Right atrium auricular region (tissue), 2 donors: ENCODE data around the gene CLIP4. TPM values are rescaled to one million over a fixed set of nuclear protein-coding genes. Genes with fewer than 3 reads are reported as not detected.

Source experiments
- DNase-seq: peaks from one replicate; pipeline ENCODE4 v3.0.0-alpha.2; 2019; ENCODE audit warnings: low spot score
- H3K27ac ChIP-seq, 2 donors: fragments of 200-600 bp; sonication (generic); 1 replicate in 1 of 2; 2 replicates in 1 of 2; pipeline ENCODE4 v1.5.1; 2016 to 2019
- H3K27me3 ChIP-seq, 2 donors: fragments of 200-600 bp; sonication (generic); one replicate each; pipeline versions ENCODE4 v1.5.1 to v1.6.0; 2017 to 2019
- H3K36me3 ChIP-seq: fragments of 200-600 bp; sonication (generic); one replicate; pipeline ENCODE4 v1.5.1; 2016
- H3K4me1 ChIP-seq, 2 donors: fragments of 200-600 bp; sonication (generic); one replicate each; pipeline versions ENCODE4 v1.5.1 to v1.6.0; 2017 to 2019
- H3K4me3 ChIP-seq, 2 donors: fragments of 200-600 bp; sonication (generic); 1 replicate in 1 of 2; 2 replicates in 1 of 2; pipeline ENCODE4 v1.5.1; 2017 to 2019; ENCODE audit warnings: mild to moderate bottlenecking in 1 of 2, moderate library complexity in 1 of 2
- H3K9me3 ChIP-seq, 2 donors: fragments of 200-600 bp; sonication (generic); one replicate each; pipeline ENCODE4 v1.5.1; 2019
- CTCF ChIP-seq, 2 donors: fragments of 200-600 bp; sonication (generic); IDR thresholded peaks; one replicate each; pipeline ENCODE4 v1.5.1; 2019; ENCODE audit warnings: antibody characterized with exemption in 2 of 2
- total RNA-seq, 2 donors: library from RNA; depleted of rRNA; stranded (reverse); fragments of >200 nt; gene quantifications; one replicate each; pipeline ENCODE4 v1.1.0, GENCODE V29; 2016

The CLIP4 gene
- total RNA-seq, 2 donors from 2014 or later = 66.5 to 71.0 TPM

- Histone ChIP-seq H3K4me1 (no peaks in the 10 kb centered on the region), H3K36me3 (no peaks in the 10 kb centered on the region), H3K9me3 (no peaks in the 10 kb centered on the region), H3K27ac (no peak overlapping the region), H3K4me3 (no peak overlapping the region), H3K27me3 (no peaks in the 10 kb centered on the region)
- DNase-seq = no peak
- no peak for TF ChIP-seq CTCF (IDR thresholded peaks at IDR 0.05)
These were observed 118.2 kb downstream of the CLIP4 start for GRCh38 chr2:29233428-29233827.

- no peak for DNase-seq
- Histone ChIP-seq H3K4me3 (no peak overlapping the region), H3K27me3 (no peaks in the 10 kb centered on the region), H3K36me3 (no peaks in the 10 kb centered on the region), H3K4me1 (no peaks in the 10 kb centered on the region), H3K9me3 (no peaks in the 10 kb centered on the region), H3K27ac (no peak overlapping the region)
- TF ChIP-seq CTCF (IDR thresholded peaks at IDR 0.05) = no peak
These were observed 120.2 kb downstream of the CLIP4 start for GRCh38 chr2:29235411-29235810.

DNA sequence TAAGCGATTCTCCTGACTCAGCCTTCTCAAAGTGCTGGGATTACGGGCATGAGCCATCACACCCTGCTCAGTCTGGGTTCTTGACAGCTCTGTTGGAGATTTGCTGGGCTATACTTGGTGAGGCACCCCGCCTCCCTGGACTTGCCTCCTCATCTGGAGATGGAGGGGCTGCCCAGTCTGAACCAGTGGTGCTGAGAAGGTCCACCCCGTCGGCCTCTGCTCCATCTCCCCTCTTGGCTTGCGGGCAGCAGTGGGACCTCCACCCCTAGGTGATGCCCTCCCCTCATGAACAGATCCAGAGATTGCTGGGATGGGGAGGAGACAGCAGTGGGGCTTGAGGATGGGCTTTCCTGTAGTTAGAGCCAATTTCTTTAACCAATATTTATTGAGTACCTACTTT lies 120.9 kb downstream of the CLIP4 start:
- no peaks in the 10 kb centered on the region for H3K36me3 ChIP-seq
- no peaks in the 10 kb centered on the region for H3K4me1 ChIP-seq
- no peaks in the 10 kb centered on the region for H3K9me3 ChIP-seq
- H3K4me3 ChIP-seq = no peak overlapping the region
- no peak overlapping the region for H3K27ac ChIP-seq
- DNase-seq = no peak
- no peak for TF ChIP-seq CTCF (IDR thresholded peaks at IDR 0.05)
- H3K27me3 ChIP-seq = no peaks in the 10 kb centered on the region

DNA sequence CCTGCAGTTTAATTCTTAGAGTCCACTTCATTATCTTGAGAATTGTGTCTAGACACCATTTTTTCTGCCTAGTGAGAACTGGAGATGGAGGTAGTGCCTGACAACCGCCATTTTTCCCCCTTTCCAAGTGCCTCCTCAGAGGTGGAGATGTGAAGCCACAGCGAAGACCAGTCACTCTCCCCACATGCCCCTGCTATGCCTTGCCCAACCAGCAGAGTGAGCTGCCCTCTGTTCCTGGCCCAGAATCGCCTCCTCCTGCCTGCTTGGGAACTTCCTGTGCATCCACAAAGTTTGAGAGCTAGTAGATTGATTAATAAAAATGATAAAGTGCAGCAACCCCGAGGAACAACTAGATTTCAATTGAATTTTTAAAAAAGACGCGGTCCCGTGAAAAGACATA lies 123.3 kb downstream of the CLIP4 start:
- Histone ChIP-seq H3K4me3 (no peak overlapping the region), H3K27me3 (no peaks in the 10 kb centered on the region), H3K9me3 (no peaks in the 10 kb centered on the region), H3K27ac (no peak overlapping the region), H3K36me3 (no peaks in the 10 kb centered on the region), H3K4me1 (no peaks in the 10 kb centered on the region)
- peak in 1 of 2 donors; percentile 57 for TF ChIP-seq CTCF (IDR thresholded peaks at IDR 0.05)
- no peak for DNase-seq

Other genes with a start within 250 kb of the CLIP4 start
- 10 to 100 TPM in 1 of 2 donors, 1 to 10 TPM in 1; 7.0 to 16.2 TPM for gene TRMT61B, start 245.1 kb upstream of the CLIP4 start, total RNA-seq
- gene WDR43, start 220.7 kb upstream of the CLIP4 start, total RNA-seq = 10 to 100 TPM; 17.8 to 18.9 TPM
- gene TOGARAM2, start 134.1 kb upstream of the CLIP4 start, total RNA-seq = 1 to 10 TPM; 2.0 to 6.6 TPM
- gene PCARE, start 40.9 kb upstream of the CLIP4 start, total RNA-seq = 1 to 10 TPM in 1 of 2 donors, under 1 TPM in 1; 0.79 to 2.2 TPM